Esophagus squamous epithelium (tissue), 5 donors: ENCODE measurements around the gene VOPP1. TPM values are rescaled to one million over a fixed set of nuclear protein-coding genes. Genes with fewer than 3 reads are reported as not detected.

Source experiments
- DNase-seq: peaks from one replicate; lab custom pipeline; 2025; lab: John Stamatoyannopoulos, UW
- H3K27ac ChIP-seq, 4 donors: fragments of 200-600 bp; sonication (generic); one replicate each; pipeline ENCODE4 v1.5.1; 2016 to 2019; ENCODE audit warnings: mild to moderate bottlenecking in 1 of 4
- H3K27me3 ChIP-seq, 4 donors: fragments of 200-600 bp; sonication (generic); 1 replicate in 3 of 4; 2 replicates in 1 of 4; pipeline versions ENCODE4 v1.5.1 to v1.6.0; 2017 to 2021; ENCODE audit warnings: antibody characterized with exemption in 1 of 4
- H3K36me3 ChIP-seq, 3 donors: fragments of 200-600 bp; sonication (generic); one replicate each; pipeline ENCODE4 v1.5.1; 2016 to 2019
- H3K4me1 ChIP-seq, 3 donors: fragments of 200-600 bp; sonication (generic); one replicate each; pipeline ENCODE4 v1.5.1; 2017 to 2019
- H3K4me3 ChIP-seq, 4 donors: fragments of 200-600 bp; sonication (generic); 1 replicate in 3 of 4; 2 replicates in 1 of 4; pipeline ENCODE4 v1.5.1; 2016 to 2019; ENCODE audit warnings: mild to moderate bottlenecking in 2 of 4, moderate library complexity in 1 of 4
- H3K9me3 ChIP-seq, 3 donors: fragments of 200-600 bp; sonication (generic); one replicate each; pipeline ENCODE4 v1.5.1; 2016 to 2019
- POLR2A ChIP-seq, 4 donors: fragments of 450-650 bp; IDR thresholded peaks; one replicate each; pipeline ENCODE4 v1.6.1; 2017; ENCODE audit warnings: antibody characterized with exemption in 4 of 4, mild to moderate bottlenecking in 4 of 4, moderate library complexity in 3 of 4
- WGBS, 2 donors: methylation state at CpG; one replicate each; pipeline ENCODE4 v1.1.5; 2018; 5-methylcytosine and 5-hydroxymethylcytosine counted together
- intact Hi-C: fragments of 100-400 bp; cut with DNase I; formaldehyde crosslinking; loops from one replicate; pipeline ENCODE4 v1.15.0; 2022
- total RNA-seq, 4 donors: library from RNA; depleted of rRNA; stranded (reverse); fragments of >200 nt; gene quantifications; one replicate each; pipeline ENCODE4 v1.1.0, GENCODE V29; 2016
- TF ChIP-seq, protein P1 (sequence below), 6 experiments: fragments of 450-650 bp in 4 of 6; fragments of 200-600 bp in 2 of 6; sonication (generic) in 2 of 6; IDR thresholded peaks; one replicate each; pipeline ENCODE4 v1.5.1; 2016 to 2019; ENCODE audit warnings: antibody characterized with exemption in 6 of 6, mild to moderate bottlenecking in 4 of 6, moderate library complexity in 4 of 6
- donor health status: DM: yes; HTN: yes; CAD: no.

The VOPP1 gene
- total RNA-seq, 4 donors from 2014 or later = 13.9 to 26.5 (median 19.2) TPM

- TF ChIP-seq POLR2A (IDR thresholded peaks at IDR 0.05) = no peak
- TF ChIP-seq, protein P1, sequence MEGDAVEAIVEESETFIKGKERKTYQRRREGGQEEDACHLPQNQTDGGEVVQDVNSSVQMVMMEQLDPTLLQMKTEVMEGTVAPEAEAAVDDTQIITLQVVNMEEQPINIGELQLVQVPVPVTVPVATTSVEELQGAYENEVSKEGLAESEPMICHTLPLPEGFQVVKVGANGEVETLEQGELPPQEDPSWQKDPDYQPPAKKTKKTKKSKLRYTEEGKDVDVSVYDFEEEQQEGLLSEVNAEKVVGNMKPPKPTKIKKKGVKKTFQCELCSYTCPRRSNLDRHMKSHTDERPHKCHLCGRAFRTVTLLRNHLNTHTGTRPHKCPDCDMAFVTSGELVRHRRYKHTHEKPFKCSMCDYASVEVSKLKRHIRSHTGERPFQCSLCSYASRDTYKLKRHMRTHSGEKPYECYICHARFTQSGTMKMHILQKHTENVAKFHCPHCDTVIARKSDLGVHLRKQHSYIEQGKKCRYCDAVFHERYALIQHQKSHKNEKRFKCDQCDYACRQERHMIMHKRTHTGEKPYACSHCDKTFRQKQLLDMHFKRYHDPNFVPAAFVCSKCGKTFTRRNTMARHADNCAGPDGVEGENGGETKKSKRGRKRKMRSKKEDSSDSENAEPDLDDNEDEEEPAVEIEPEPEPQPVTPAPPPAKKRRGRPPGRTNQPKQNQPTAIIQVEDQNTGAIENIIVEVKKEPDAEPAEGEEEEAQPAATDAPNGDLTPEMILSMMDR (IDR thresholded peaks at IDR 0.05) = no peak
- no peak for DNase-seq
- no peaks in the 10 kb centered on the region for H3K4me1 ChIP-seq
- WGBS, 2 donors = 73% methylated on average over 8 to 13 of the region's 13 CpGs
- H3K27ac ChIP-seq = no peak overlapping the region
- no peaks in the 10 kb centered on the region for H3K36me3 ChIP-seq
- no peaks in the 10 kb centered on the region for H3K27me3 ChIP-seq
- intact Hi-C loops = no loop called here
- no peak overlapping the region for H3K4me3 ChIP-seq
- no peaks in the 10 kb centered on the region for H3K9me3 ChIP-seq
These were observed 132.1 kb downstream of the VOPP1 start for GRCh38 chr7:55440040-55440690.

DNA sequence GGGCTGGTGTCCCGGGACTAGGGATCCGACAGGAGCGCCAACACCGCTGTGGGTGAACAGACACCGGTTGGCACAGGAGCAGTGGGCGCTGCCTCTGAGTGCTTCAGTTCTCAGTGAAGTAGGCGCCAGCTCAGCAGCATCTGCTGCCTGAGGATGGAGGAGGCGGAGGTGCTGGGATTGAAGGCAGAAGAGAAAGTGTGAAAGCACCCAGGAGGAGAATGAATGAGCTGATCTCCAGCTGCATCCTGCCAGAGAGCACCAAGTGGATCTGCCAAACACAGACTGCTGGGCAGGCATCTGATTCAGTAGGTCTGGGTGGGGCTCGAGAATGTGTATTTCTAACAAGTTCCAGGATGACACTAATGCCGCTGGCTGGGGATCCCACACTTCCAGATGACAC, 132.7 kb downstream of the VOPP1 start:
- Histone ChIP-seq H3K9me3 (no peaks in the 10 kb centered on the region), H3K27ac (no peak overlapping the region), H3K27me3 (no peaks in the 10 kb centered on the region), H3K36me3 (no peaks in the 10 kb centered on the region), H3K4me3 (no peak overlapping the region), H3K4me1 (no peaks in the 10 kb centered on the region)
- DNase-seq = no peak
- intact Hi-C loops = loop anchor here (5.0 kb wide), 1 partner anchor 158 kb away; no protein-coding TSS in a partner anchor
- WGBS, 2 donors = 40 to 44% methylated on average over 10 of the region's 10 CpGs
- TF ChIP-seq, protein P1 (IDR thresholded peaks at IDR 0.05) = no peak
- TF ChIP-seq POLR2A (IDR thresholded peaks at IDR 0.05) = no peak

DNA sequence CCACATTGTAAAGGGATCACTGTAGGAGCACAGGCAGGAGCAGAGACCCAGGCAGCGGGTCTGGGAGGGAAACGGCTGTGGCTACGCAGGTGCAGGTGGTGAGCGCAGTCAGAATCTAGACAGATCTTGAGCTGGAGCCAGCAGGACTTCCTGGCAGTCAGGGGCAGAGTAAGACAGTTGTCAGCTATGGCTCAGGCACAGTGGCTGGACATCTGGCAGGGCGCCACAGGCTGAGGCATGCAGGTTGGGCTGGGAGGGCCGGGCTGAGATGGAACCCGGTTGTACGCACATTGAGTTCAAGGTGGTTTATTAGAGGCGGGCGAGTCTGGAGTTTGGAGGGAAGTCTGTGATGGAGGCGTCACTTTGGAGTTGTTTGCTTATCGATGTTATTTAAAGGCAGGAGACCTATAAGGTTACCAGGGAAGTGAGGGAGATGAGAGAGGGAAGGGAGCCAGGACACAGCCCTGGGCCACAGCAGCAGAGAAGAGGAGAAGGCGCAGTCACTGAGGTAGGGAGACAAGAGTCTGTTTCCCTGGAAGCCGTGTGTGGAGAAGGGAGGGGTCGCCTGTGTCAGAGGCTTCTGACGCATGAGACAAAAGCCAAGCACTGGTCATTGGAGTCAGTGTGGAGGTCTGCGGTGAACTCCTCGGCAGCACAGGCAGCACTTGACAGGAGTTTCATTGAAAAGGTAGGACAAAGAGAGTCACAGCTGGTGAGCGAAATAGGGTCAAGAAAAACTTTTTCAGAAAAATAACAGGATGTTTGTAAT, 133.4 kb downstream of the VOPP1 start:
- Histone ChIP-seq H3K27ac (no peak overlapping the region), H3K4me3 (no peak overlapping the region), H3K4me1 (no peaks in the 10 kb centered on the region), H3K36me3 (no peaks in the 10 kb centered on the region), H3K27me3 (no peaks in the 10 kb centered on the region), H3K9me3 (no peaks in the 10 kb centered on the region)
- WGBS, 2 donors = 62 to 76% methylated on average over 18 to 19 of the region's 19 CpGs
- intact Hi-C loops = loop anchor here (5.0 kb wide), 1 partner anchor 158 kb away; no protein-coding TSS in a partner anchor
- TF ChIP-seq POLR2A (IDR thresholded peaks at IDR 0.05) = no peak
- TF ChIP-seq, protein P1 (IDR thresholded peaks at IDR 0.05) = no peak
- DNase-seq = no peak

DNA sequence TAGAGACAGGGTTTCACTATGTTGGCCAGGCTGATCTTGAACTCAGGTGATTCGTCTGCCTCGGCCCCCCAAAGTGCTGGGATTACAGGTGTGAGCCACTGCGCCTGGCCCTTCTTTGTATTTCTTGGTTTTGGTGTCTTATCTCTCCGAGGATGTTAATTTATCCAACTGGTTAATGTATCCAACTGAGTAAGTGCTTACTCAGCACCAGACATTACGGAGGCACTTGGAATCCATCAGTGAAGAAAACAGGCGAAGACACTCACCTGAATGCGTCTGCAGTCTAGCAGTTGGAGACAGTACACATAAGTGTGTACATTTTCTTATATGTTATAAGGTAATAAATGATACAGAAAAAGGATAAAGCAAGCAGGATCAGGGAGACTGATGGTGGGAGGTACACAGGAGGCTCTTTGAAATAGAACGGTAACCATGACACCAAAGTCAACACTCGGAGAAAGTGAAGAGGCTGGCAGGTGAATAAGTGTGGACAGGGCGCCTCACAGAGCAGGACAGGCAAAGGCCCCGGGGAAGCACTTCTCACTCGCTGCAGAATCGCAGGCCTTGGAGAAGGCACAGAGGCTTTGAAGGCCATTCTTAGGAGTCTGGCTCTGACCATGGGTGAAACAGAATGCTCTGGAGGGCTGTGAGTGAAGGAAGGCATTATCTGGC, 134.1 kb downstream of the VOPP1 start:
- 83 to 84% methylated on average over 13 of the region's 13 CpGs for WGBS, 2 donors
- TF ChIP-seq, protein P1 (IDR thresholded peaks at IDR 0.05) = no peak
- TF ChIP-seq POLR2A (IDR thresholded peaks at IDR 0.05) = no peak

More for the DNA sequence above, 134.1 kb downstream of the VOPP1 start:
- no peaks in the 10 kb centered on the region for H3K36me3 ChIP-seq
- no peak overlapping the region for H3K27ac ChIP-seq
- DNase-seq = no peak
- no peaks in the 10 kb centered on the region for H3K9me3 ChIP-seq
- no peak overlapping the region for H3K4me3 ChIP-seq
- no peaks in the 10 kb centered on the region for H3K27me3 ChIP-seq
- no peaks in the 10 kb centered on the region for H3K4me1 ChIP-seq
- intact Hi-C loops = loop anchor here (5.0 kb wide), 1 partner anchor 159 kb away; no protein-coding TSS in a partner anchor
